A673 (cell line): ENCODE results near the gene PTBP1. TPM values are rescaled to one million over a fixed set of nuclear protein-coding genes. Genes with fewer than 3 reads are reported as not detected.

Experiments
- Bru-seq: library from RNA; stranded (reverse); fragments of 400-500 nt; gene quantifications from one replicate; lab custom pipeline; 2021; lab: Mats Ljungman, UMichigan
- BruChase-seq, 2 experiments: library from RNA; stranded (reverse); fragments of 400-500 nt; gene quantifications; one replicate each; lab custom pipeline; 2021; lab: Mats Ljungman, UMichigan
- BruUV-seq: library from RNA; stranded (reverse); fragments of 400-500 nt; replicated peaks from 2 replicates; lab custom pipeline; 2021; lab: Mats Ljungman, UMichigan
- CTCF ChIA-PET: fragments of 300-600 bp; sonication (Branson Sonifier 250); formaldehyde crosslinking; loops from one replicate; lab custom pipeline; 2022; ENCODE audit warnings: antibody characterized with exemption; lab: Charles Lee
- POLR2A ChIA-PET: fragments of 300-600 bp; sonication (Branson Sonifier 250); formaldehyde crosslinking; loops from one replicate; lab custom pipeline; 2022; ENCODE audit warnings: antibody characterized with exemption; ENCODE audit not compliant: low non-redundant PET; lab: Charles Lee
- DNase-seq: peaks from one replicate; pipeline ENCODE4 v3.0.0-alpha.2; 2015; ENCODE audit warnings: low spot score
- H3K27ac ChIP-seq: fragments of 200-600 bp; sonication (generic); 2 replicates; pipeline ENCODE4 v1.5.1; 2016; ENCODE audit warnings: mixed run types, low read depth, mild to moderate bottlenecking, mixed read lengths, antibody characterized with exemption, low read length; ENCODE audit not compliant: poor library complexity, severe bottlenecking
- H3K27me3 ChIP-seq: fragments of 200-600 bp; sonication (generic); replicated peaks from 2 replicates; pipeline ENCODE4 v1.6.1; 2017; ENCODE audit warnings: mixed run types, low read depth, mild to moderate bottlenecking, mixed read lengths, antibody characterized with exemption, low read length; ENCODE audit not compliant: insufficient read depth, poor library complexity
- H3K36me3 ChIP-seq: fragments of 200-600 bp; sonication (generic); 2 replicates; pipeline ENCODE4 v1.6.1; 2016; ENCODE audit warnings: mixed run types, mild to moderate bottlenecking, mixed read lengths, antibody characterized with exemption, low read length; ENCODE audit not compliant: insufficient read depth, poor library complexity, severe bottlenecking
- H3K4me1 ChIP-seq: fragments of 200-600 bp; sonication (generic); 2 replicates; pipeline ENCODE4 v1.6.1; 2017; ENCODE audit warnings: mixed run types, mild to moderate bottlenecking, mixed read lengths, antibody characterized with exemption, low read length; ENCODE audit not compliant: insufficient read depth, poor library complexity, severe bottlenecking
- H3K4me3 ChIP-seq: fragments of 200-600 bp; sonication (generic); 2 replicates; pipeline ENCODE4 v1.5.1; 2016; ENCODE audit warnings: low read depth, mixed run types, mild to moderate bottlenecking, mixed read lengths, low read length; ENCODE audit not compliant: poor library complexity, severe bottlenecking
- H3K9me3 ChIP-seq: fragments of 200-600 bp; sonication (generic); 2 replicates; pipeline ENCODE4 v1.6.1; 2016; ENCODE audit warnings: mixed run types, low read depth, mild to moderate bottlenecking, mixed read lengths, antibody characterized with exemption, low read length; ENCODE audit not compliant: poor library complexity, severe bottlenecking
- EZH2 ChIP-seq: fragments of 200-600 bp; sonication (generic); IDR thresholded peaks from 2 replicates; pipeline ENCODE4 v1.6.1; 2017; ENCODE audit warnings: borderline replicate concordance, low read depth, mild to moderate bottlenecking, mixed read lengths, antibody characterized with exemption, low read length; ENCODE audit not compliant: poor library complexity, severe bottlenecking
- intact Hi-C: fragments of 100-400 bp; cut with micrococcal nuclease; formaldehyde crosslinking; loops from one replicate; pipeline ENCODE4 v1.10.0; 2022; ENCODE audit not compliant: unreplicated experiment
- long read RNA-seq: library from polyadenylated mRNA; stranded (forward); transcript quantifications from one replicate; pipeline ENCODE4 v2.0.0, GENCODE V29; 2022
- total RNA-seq: library from RNA; stranded (reverse); gene quantifications from 2 replicates; pipeline ENCODE4 v1.2.3, GENCODE V29; 2021
- TF ChIP-seq, protein P1 (sequence below): fragments of 300-800, 200-600 bp; sonication (generic); conservative IDR thresholded peaks from 2 replicates; pipeline ENCODE4 v1.5.1; 2017; ENCODE audit warnings: low read depth, mild to moderate bottlenecking, antibody characterized with exemption, low read length, moderate library complexity, mixed read lengths

PTBP1 gene
- total RNA-seq: 713 and 800 TPM in 2 replicates
- Bru-seq, nascent RNA: percentile 94 among the genes with signal in this experiment
- percentile 98 among the genes with signal in this experiment for BruChase-seq, experiment 1, labeled RNA remaining after a 2-hour chase
- percentile 100 among the genes with signal in this experiment for BruChase-seq, experiment 2, labeled RNA remaining after a 6-hour chase
- long read RNA-seq, transcript PTBP1-201 (14 exons, 3,155 nt): minor isoform, 88 of 683 reads
- long read RNA-seq, transcript PTBP1-204 (15 exons, 3,185 nt): minor isoform, 7 of 683 reads
- long read RNA-seq, transcript PTBP1-206 (4 exons, 1,217 nt): minor isoform, 6 of 683 reads
- long read RNA-seq, transcript PTBP1-203 (15 exons, 3,598 nt): major isoform, 300 of 683 reads
- long read RNA-seq, partial matches to known transcripts: 181 of 683 reads
- long read RNA-seq, other reads (novel, unspliced or antisense): 99 of 683 reads

DNA sequence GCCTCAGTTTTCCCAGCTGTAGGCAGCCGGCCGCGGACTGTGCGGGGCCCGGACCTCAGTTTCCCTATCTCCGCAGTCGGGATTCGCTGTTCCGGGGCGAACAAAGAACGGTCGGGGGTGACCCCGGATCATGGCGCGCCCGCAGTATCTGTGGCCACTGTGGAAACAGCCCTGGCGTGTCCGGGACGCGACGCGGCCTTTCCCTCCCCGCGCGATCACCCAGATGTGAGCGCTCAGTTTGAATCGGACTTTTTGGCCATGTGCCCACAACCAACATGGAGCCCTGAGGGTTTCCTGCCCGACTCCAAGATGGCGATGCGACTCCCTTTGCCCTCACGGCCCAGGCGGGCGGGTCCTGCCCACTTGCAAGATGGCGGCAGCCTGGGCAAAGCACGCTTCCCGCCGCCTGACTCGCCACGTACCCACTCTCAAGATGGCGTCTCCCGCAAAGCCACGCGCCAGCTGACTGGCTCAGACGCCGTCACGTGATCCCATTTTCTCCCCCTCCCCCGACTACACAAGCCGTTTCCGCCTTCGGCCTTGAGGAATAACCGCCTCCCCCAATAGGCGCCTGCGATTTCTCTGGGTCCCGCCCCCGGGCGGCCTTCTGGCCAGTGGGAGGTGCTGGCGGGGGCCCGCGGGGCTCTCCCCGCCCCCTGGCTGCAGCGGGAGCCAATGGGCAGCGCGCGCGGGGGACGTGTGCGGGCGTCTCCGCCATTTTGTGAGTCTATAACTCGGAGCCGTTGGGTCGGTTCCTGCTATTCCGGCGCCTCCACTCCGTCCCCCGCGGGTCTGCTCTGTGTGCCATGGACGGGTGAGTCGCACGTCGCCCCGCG is at the start of gene PTBP1:
PTBP1 (plus strand) TSS at position 761 of the 836 bp plus-strand sequence; CDS start at position 807, 46 bp downstream.
- Histone ChIP-seq H3K27ac (peak within 1 kb of the TSS; percentile 99), H3K27me3 (no peaks in the 10 kb centered on the region), H3K36me3 (peaks cover 34% of the 10 kb centered on the region), H3K4me1 (peaks cover 39% of the 10 kb centered on the region), H3K9me3 (no peaks in the 10 kb centered on the region), H3K4me3 (peak within 1 kb of the TSS; percentile 99)
- BruUV-seq: TSS peak; percentile 81
- TF ChIP-seq, protein P1, sequence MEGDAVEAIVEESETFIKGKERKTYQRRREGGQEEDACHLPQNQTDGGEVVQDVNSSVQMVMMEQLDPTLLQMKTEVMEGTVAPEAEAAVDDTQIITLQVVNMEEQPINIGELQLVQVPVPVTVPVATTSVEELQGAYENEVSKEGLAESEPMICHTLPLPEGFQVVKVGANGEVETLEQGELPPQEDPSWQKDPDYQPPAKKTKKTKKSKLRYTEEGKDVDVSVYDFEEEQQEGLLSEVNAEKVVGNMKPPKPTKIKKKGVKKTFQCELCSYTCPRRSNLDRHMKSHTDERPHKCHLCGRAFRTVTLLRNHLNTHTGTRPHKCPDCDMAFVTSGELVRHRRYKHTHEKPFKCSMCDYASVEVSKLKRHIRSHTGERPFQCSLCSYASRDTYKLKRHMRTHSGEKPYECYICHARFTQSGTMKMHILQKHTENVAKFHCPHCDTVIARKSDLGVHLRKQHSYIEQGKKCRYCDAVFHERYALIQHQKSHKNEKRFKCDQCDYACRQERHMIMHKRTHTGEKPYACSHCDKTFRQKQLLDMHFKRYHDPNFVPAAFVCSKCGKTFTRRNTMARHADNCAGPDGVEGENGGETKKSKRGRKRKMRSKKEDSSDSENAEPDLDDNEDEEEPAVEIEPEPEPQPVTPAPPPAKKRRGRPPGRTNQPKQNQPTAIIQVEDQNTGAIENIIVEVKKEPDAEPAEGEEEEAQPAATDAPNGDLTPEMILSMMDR: no peak
- TF ChIP-seq EZH2: no peak
- intact Hi-C loops: no loop called here
- CTCF ChIA-PET: no interaction called here
- peak; percentile 100 for DNase-seq
- POLR2A ChIA-PET: interaction anchor here (0.5 kb wide), 1 partner anchor 1681 kb away, joined by 4 read pairs; no protein-coding TSS in a partner anchor

DNA sequence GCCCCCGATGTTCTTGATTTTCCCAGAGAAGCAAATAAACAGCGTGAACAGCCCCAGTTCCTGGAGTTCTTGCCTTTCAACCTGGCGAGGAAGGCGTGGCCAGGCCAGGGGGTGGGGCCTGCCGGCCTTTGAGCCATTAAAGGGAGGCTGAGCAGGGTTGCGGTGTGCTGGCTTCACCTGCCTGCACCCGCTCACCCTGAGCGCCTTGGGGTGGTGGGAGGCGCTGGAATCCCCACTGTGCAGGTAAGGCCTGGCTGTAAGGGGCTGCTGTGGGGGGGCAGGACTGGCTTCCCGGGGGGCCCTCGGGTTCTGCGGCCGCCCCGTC is 49.0 kb upstream of the PTBP1 start:
- POLR2A ChIA-PET: no interaction called here
- no peaks in the 10 kb centered on the region for H3K36me3 ChIP-seq
- H3K4me1 ChIP-seq: no peaks in the 10 kb centered on the region
- DNase-seq: no peak
- no peak overlapping the region for H3K27ac ChIP-seq
- BruUV-seq: no TSS peak
- intact Hi-C loops: no loop called here
- CTCF ChIA-PET: no interaction called here
- TF ChIP-seq, protein P1: no peak
- no peak for TF ChIP-seq EZH2
- H3K4me3 ChIP-seq: no peak overlapping the region
- peaks cover 6% of the 10 kb centered on the region for H3K9me3 ChIP-seq
- H3K27me3 ChIP-seq: no peaks in the 10 kb centered on the region

DNA sequence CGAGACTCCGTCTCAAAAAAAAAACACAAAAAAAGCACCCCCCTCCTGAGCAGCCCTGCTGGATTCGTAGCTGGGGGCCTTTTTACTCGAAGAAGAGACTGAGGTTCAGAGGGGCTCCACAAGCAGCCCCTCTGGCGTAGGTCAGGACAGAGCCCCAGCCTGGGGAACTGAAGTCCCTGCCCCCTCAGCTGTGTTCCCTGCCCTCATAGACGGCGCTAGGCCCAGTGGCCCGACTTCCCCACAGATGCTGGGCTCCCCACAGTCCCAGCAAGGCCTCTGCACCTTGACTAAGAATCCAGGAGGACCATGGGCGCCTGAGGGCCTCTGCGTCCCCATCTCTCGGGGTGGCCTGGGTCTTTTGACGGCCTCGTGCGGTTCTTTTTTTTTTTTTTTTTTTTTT is 47.4 kb upstream of the PTBP1 start:
- CTCF ChIA-PET: no interaction called here
- Histone ChIP-seq H3K27ac (no peak overlapping the region), H3K9me3 (peaks cover 6% of the 10 kb centered on the region), H3K27me3 (no peaks in the 10 kb centered on the region), H3K36me3 (no peaks in the 10 kb centered on the region), H3K4me1 (no peaks in the 10 kb centered on the region), H3K4me3 (no peak overlapping the region)
- intact Hi-C loops: no loop called here
- POLR2A ChIA-PET: no interaction called here
- no TSS peak for BruUV-seq
- TF ChIP-seq, protein P1: no peak
- no peak for TF ChIP-seq EZH2
- DNase-seq: no peak
